SK-N-SH (cell line): ENCODE data around the gene PTGR3. TPM values are rescaled to one million over a fixed set of nuclear protein-coding genes. Genes with fewer than 3 reads are reported as not detected.

Source experiments
- CTCF ChIA-PET: fragments of 300-600, 350-600 bp; formaldehyde crosslinking; extraction: SDS; loops from one replicate; lab custom pipeline; 2021; lab: Yijun Ruan, JAX
- POLR2A ChIA-PET: fragments of 350-600 bp; sonication (Branson Sonifier 250); formaldehyde crosslinking; extraction: SDS; loops from one replicate; lab custom pipeline; 2020; ENCODE audit warnings: antibody characterized with exemption, inconsistent platforms; lab: Yijun Ruan, JAX
- DNase-seq: peaks from one replicate; pipeline ENCODE4 v3.0.0; 2012
- H2AFZ ChIP-seq: fragments of 200-600 bp; sonication (generic); 2 replicates; pipeline ENCODE4 v1.8.1; 2016; ENCODE audit warnings: antibody characterized with exemption, mild to moderate bottlenecking, low read depth
- H3F3A ChIP-seq: fragments of 200-600 bp; sonication (generic); replicated peaks from 2 replicates; pipeline ENCODE3; 2016; ENCODE audit warnings: antibody characterized with exemption, mild to moderate bottlenecking; ENCODE audit not compliant: insufficient read depth
- H3K27ac ChIP-seq, 2 experiments: fragments of 200-500 bp in 1 of 2; fragments of 200-600 bp in 1 of 2; sonication (Bioruptor generic) in 1 of 2; sonication (generic), shearing (Covaris generic) in 1 of 2; 2 replicates each; pipeline versions ENCODE4 v1.5.1 to v1.6.1; 2014 to 2016; ENCODE audit warnings: low read depth in 2 of 2, inconsistent platforms in 1 of 2, low read length in 1 of 2, mild to moderate bottlenecking in 1 of 2, mixed read lengths in 1 of 2
- H3K27me3 ChIP-seq: fragments of 200-600 bp; sonication (generic), shearing (Covaris generic); 2 replicates; pipeline ENCODE4 v1.6.1; 2016; ENCODE audit warnings: mixed run types; ENCODE audit not compliant: insufficient read depth
- H3K36me3 ChIP-seq, 2 experiments: fragments of 200-500 bp in 1 of 2; fragments of 200-600 bp in 1 of 2; sonication (Bioruptor generic) in 1 of 2; sonication (generic) in 1 of 2; replicated peaks in 1 of 2; 2 replicates each; pipeline versions ENCODE3 to v1.5.1; 2014 to 2016; ENCODE audit warnings: low read length in 1 of 2, mild to moderate bottlenecking in 1 of 2; ENCODE audit not compliant: insufficient read depth in 2 of 2, control insufficient read depth in 1 of 2
- H3K4me1 ChIP-seq, 2 experiments: fragments of 200-500 bp in 1 of 2; fragments of 200-600 bp in 1 of 2; sonication (Bioruptor generic) in 1 of 2; sonication (generic), shearing (Covaris generic) in 1 of 2; 2 replicates each; pipeline versions ENCODE4 v1.5.1 to v1.6.1; 2014 to 2016; ENCODE audit warnings: low read depth in 1 of 2, low read length in 1 of 2, mixed run types in 1 of 2; ENCODE audit not compliant: insufficient read depth in 2 of 2, control insufficient read depth in 1 of 2
- H3K4me2 ChIP-seq: fragments of 200-600 bp; sonication (generic), shearing (Covaris generic); 2 replicates; pipeline ENCODE4 v1.6.1; 2017; ENCODE audit warnings: mixed run types
- H3K4me3 ChIP-seq, 2 experiments: fragments of 200-500 bp in 1 of 2; fragments of 200-600 bp in 1 of 2; sonication (Bioruptor generic) in 1 of 2; sonication (generic), shearing (Covaris generic) in 1 of 2; 2 replicates each; pipeline versions ENCODE4 v1.5.1 to v1.8.1; 2014 to 2016; ENCODE audit warnings: low read depth in 2 of 2, inconsistent platforms in 1 of 2, low read length in 1 of 2, mild to moderate bottlenecking in 1 of 2, mixed read lengths in 1 of 2, moderate library complexity in 1 of 2
- H3K79me2 ChIP-seq: fragments of 200-600 bp; sonication (generic); 2 replicates; pipeline ENCODE4 v1.8.1; 2017; ENCODE audit warnings: mild to moderate bottlenecking; ENCODE audit not compliant: insufficient read depth
- H3K9ac ChIP-seq: fragments of 200-600 bp; sonication (generic); 2 replicates; pipeline ENCODE4 v1.6.1; 2017; ENCODE audit warnings: mixed run types
- H3K9me2 ChIP-seq: fragments of 200-600 bp; sonication (generic); 2 replicates; pipeline ENCODE4 v1.6.1; 2017; ENCODE audit warnings: mixed run types
- H3K9me3 ChIP-seq: fragments of 200-600 bp; sonication (generic); 2 replicates; pipeline ENCODE4 v1.6.1; 2017; ENCODE audit warnings: mixed run types, mild to moderate bottlenecking, moderate library complexity
- H4K20me1 ChIP-seq: fragments of 200-600 bp; sonication (generic); 2 replicates; pipeline ENCODE4 v1.6.1; 2017; ENCODE audit warnings: mild to moderate bottlenecking, mixed run types; ENCODE audit not compliant: insufficient read depth
- EP300 ChIP-seq, 2 experiments: IDR thresholded peaks; 2 replicates each; pipeline versions ENCODE4 v1.4.0 to v1.6.1; 2012; ENCODE audit warnings: borderline replicate concordance in 1 of 2, low read depth in 1 of 2, low read length in 1 of 2
- FOSL2 ChIP-seq: IDR thresholded peaks from 2 replicates; pipeline ENCODE4 v1.4.0; 2012; ENCODE audit warnings: low read depth, mild to moderate bottlenecking, moderate library complexity, borderline replicate concordance
- IRF3 ChIP-seq: fragments of 150-350 bp; IDR thresholded peaks from 2 replicates; pipeline ENCODE4 v1.6.1; 2016; ENCODE audit warnings: mild to moderate bottlenecking, low read depth, low read length
- MXI1 ChIP-seq: IDR thresholded peaks from 2 replicates; pipeline ENCODE4 v1.6.1; 2012; ENCODE audit warnings: mild to moderate bottlenecking, low read depth, low read length, improper control_type of control experiment
- NFIC ChIP-seq: IDR thresholded peaks from 2 replicates; pipeline ENCODE4 v1.4.0; 2012; ENCODE audit warnings: borderline replicate concordance
- PBX3 ChIP-seq: IDR thresholded peaks from 2 replicates; pipeline ENCODE4; 2012
- POLR2AphosphoS5 ChIP-seq: IDR thresholded peaks from 2 replicates; pipeline ENCODE4 v1.6.1; 2012; ENCODE audit warnings: low read depth, low read length
- RAD21 ChIP-seq: IDR thresholded peaks from 2 replicates; pipeline ENCODE4 v1.6.1; 2012; ENCODE audit warnings: mild to moderate bottlenecking, low read length
- REST ChIP-seq: IDR thresholded peaks from 2 replicates; pipeline ENCODE4 v1.6.1; 2012; ENCODE audit warnings: mild to moderate bottlenecking, low read depth, low read length, moderate library complexity
- RXRA ChIP-seq: IDR thresholded peaks from 2 replicates; pipeline ENCODE4 v1.4.0; 2012; ENCODE audit warnings: low read depth, mild to moderate bottlenecking, borderline replicate concordance
- SIN3A ChIP-seq: IDR thresholded peaks from 2 replicates; pipeline ENCODE4 v1.6.1; 2012; ENCODE audit warnings: low read depth, mild to moderate bottlenecking, low read length, moderate library complexity, borderline replicate concordance
- SMC3 ChIP-seq: IDR thresholded peaks from 2 replicates; pipeline ENCODE4 v1.6.1; 2012; ENCODE audit warnings: low read depth, low read length, improper control_type of control experiment
- TAF1 ChIP-seq: IDR thresholded peaks from 2 replicates; pipeline ENCODE4 v1.6.1; 2012; ENCODE audit warnings: low read depth, mild to moderate bottlenecking, low read length, moderate library complexity, borderline replicate concordance
- TEAD4 ChIP-seq: IDR thresholded peaks from 2 replicates; pipeline ENCODE4 v1.4.0; 2012; ENCODE audit warnings: mild to moderate bottlenecking, borderline replicate concordance; ENCODE audit not compliant: insufficient read depth
- USF1 ChIP-seq: IDR thresholded peaks from 2 replicates; pipeline ENCODE4 v1.4.0; 2012; ENCODE audit warnings: low read depth, borderline replicate concordance
- YY1 ChIP-seq: IDR thresholded peaks from 2 replicates; pipeline ENCODE4 v1.4.0; 2012; ENCODE audit warnings: low read depth, mild to moderate bottlenecking
- WGBS: methylation state at CpG from one replicate; pipeline ENCODE4 v1.1.6; 2017; ENCODE audit warnings: low lambda C conversion rate; 5-methylcytosine and 5-hydroxymethylcytosine counted together
- polyA plus RNA-seq, 3 experiments: library from polyadenylated mRNA; depleted of rRNA; stranded (reverse); fragments of >200 nt; gene quantifications; 2 replicates each; pipeline ENCODE4 v1.2.3, GENCODE V29; 2012

The PTGR3 gene
- polyA plus RNA-seq, 1 of the 3 experiments (the other 2 are of a cell fraction) = 20.7 TPM

GRCh38 chr18:75216911-75217689 lies 8.2 kb upstream of the PTGR3 start:
- Histone ChIP-seq H3K4me3 (no peak overlapping the region), H3K4me2 (no peak overlapping the region), H3K9me3 (no peaks in the 10 kb centered on the region), H3K27ac (no peak overlapping the region), H2AFZ (no peak overlapping the region), H3K79me2 (peaks cover 30% of the 10 kb centered on the region; the same call in 1 of the 2 replicates), H3K4me1 (peaks cover 9 to 22% of the 10 kb centered on the region in 2 experiments; a peak in 3 of 4 replicates), H3K9ac (no peak overlapping the region), H4K20me1 (no peaks in the 10 kb centered on the region; the same call in 1 of the 2 replicates), H3K36me3 (no peaks in the 10 kb centered on the region), H3K27me3 (no peaks in the 10 kb centered on the region), H3K9me2 (no peaks in the 10 kb centered on the region), H3F3A (peaks cover 5% of the 10 kb centered on the region)
- WGBS = 95% methylated on average over 10 of the region's 10 CpGs
- CTCF ChIA-PET = interaction anchor here (0.7 to 1.8 kb wide), 2 partner anchors 27 to 165 kb away, joined by 3 to 5 read pairs; no protein-coding TSS in a partner anchor
- TF ChIP-seq PBX3 = no peak
- POLR2A ChIA-PET = no interaction called here
- no peak for DNase-seq

GRCh38 chr18:75216212-75216910 lies 7.4 kb upstream of the PTGR3 start:
- CTCF ChIA-PET = interaction anchor here (0.7 to 1.8 kb wide), 2 partner anchors 28 to 164 kb away, joined by 3 to 5 read pairs; no protein-coding TSS in a partner anchor

More at GRCh38 chr18:75216212-75216910, 7.4 kb upstream of the PTGR3 start:
- 86% methylated on average over 7 of the region's 7 CpGs for WGBS
- peaks cover 9 to 22% of the 10 kb centered on the region in 2 experiments; a peak in 3 of 4 replicates for H3K4me1 ChIP-seq
- no peak overlapping the region for H3K4me3 ChIP-seq
- H4K20me1 ChIP-seq = no peaks in the 10 kb centered on the region; the same call in 1 of the 2 replicates
- H2AFZ ChIP-seq = no peak overlapping the region
- DNase-seq = no peak
- no peaks in the 10 kb centered on the region for H3K9me3 ChIP-seq
- H3K27me3 ChIP-seq = no peaks in the 10 kb centered on the region
- H3K4me2 ChIP-seq = no peak overlapping the region
- H3K27ac ChIP-seq = no peak overlapping the region
- H3F3A ChIP-seq = peaks cover 5% of the 10 kb centered on the region
- no peak overlapping the region for H3K9ac ChIP-seq
- no peaks in the 10 kb centered on the region for H3K36me3 ChIP-seq
- H3K9me2 ChIP-seq = no peaks in the 10 kb centered on the region
- POLR2A ChIA-PET = no interaction called here
- peaks cover 30% of the 10 kb centered on the region; the same call in 1 of the 2 replicates for H3K79me2 ChIP-seq
- TF ChIP-seq SMC3 (no peak), FOSL2 (no peak), YY1 (no peak), TAF1 (no peak), USF1 (no peak), TEAD4 (no peak), EP300 (IDR thresholded peaks at IDR 0.05; ENCODE audit: borderline replicate concordance in 1 of 2, low read depth in 1 of 2, low read length in 1 of 2) (no peak), POLR2AphosphoS5 (no peak), REST (no peak), RAD21 (no peak), SIN3A (no peak), NFIC (no peak), MXI1 (no peak), RXRA (no peak), IRF3 (no peak)
